Panc1 (cell line): ENCODE data around the gene SSR4. TPM values are rescaled to one million over a fixed set of nuclear protein-coding genes. Genes with fewer than 3 reads are reported as not detected.

Source experiments
- ATAC-seq: fragments of 200-7000 bp; cut with Tn5 transposase; 2 replicates; pipeline ENCODE4 v1.9.1; 2020; ENCODE audit warnings: mild to moderate bottlenecking, moderate library complexity
- BruUV-seq: library from RNA; stranded (reverse); fragments of 400-500 nt; replicated peaks from 2 replicates; lab custom pipeline; 2021; lab: Mats Ljungman, UMichigan
- CTCF ChIA-PET: fragments of 300-600 bp; sonication (Branson Sonifier 250); formaldehyde crosslinking; loops from one replicate; lab custom pipeline; 2022; ENCODE audit warnings: antibody characterized with exemption; lab: Charles Lee
- POLR2A ChIA-PET: fragments of 300-600 bp; sonication (Branson Sonifier 250); formaldehyde crosslinking; loops from one replicate; lab custom pipeline; 2022; ENCODE audit warnings: antibody characterized with exemption; lab: Charles Lee
- DNase-seq: peaks from one replicate; pipeline ENCODE4 v3.0.0-alpha.2; 2010; ENCODE audit warnings: low read depth, low spot score
- H3K27ac ChIP-seq: 2 replicates; pipeline ENCODE4 v1.5.1; 2011; ENCODE audit warnings: mild to moderate bottlenecking, low read length, inconsistent platforms
- H3K27me3 ChIP-seq: fragments of 200-500 bp; sonication (Bioruptor generic); 2 replicates; pipeline ENCODE4 v1.6.0; 2014; ENCODE audit warnings: low read length, inconsistent platforms; ENCODE audit not compliant: control insufficient read depth, insufficient read depth
- H3K36me3 ChIP-seq: fragments of 200-500 bp; sonication (Bioruptor generic); 2 replicates; pipeline ENCODE4 v1.5.1; 2014; ENCODE audit warnings: inconsistent platforms, mild to moderate bottlenecking, low read length, moderate library complexity; ENCODE audit not compliant: control insufficient read depth, insufficient read depth
- H3K4me1 ChIP-seq: 2 replicates; pipeline ENCODE4 v1.5.1; 2011; ENCODE audit warnings: inconsistent platforms, mild to moderate bottlenecking, low read length, moderate library complexity; ENCODE audit not compliant: control insufficient read depth, insufficient read depth
- H3K4me3 ChIP-seq, 2 experiments: 2 replicates each; pipeline ENCODE4 v1.5.1; 2011 to 2012; ENCODE audit warnings: low read depth in 2 of 2, low read length in 2 of 2, mild to moderate bottlenecking in 2 of 2, inconsistent platforms in 1 of 2, moderate library complexity in 1 of 2
- H3K9me3 ChIP-seq: fragments of 200-500 bp; sonication (Bioruptor generic); 2 replicates; pipeline ENCODE4 v1.5.1; 2014; ENCODE audit warnings: low read depth, mild to moderate bottlenecking, inconsistent platforms, low read length, moderate library complexity; ENCODE audit not compliant: control insufficient read depth, insufficient read depth
- CTCF ChIP-seq: fragments of 450-650 bp; IDR thresholded peaks from 2 replicates; pipeline ENCODE4 v1.5.1; 2017; ENCODE audit warnings: mild to moderate bottlenecking
- POLR2AphosphoS5 ChIP-seq: IDR thresholded peaks from 2 replicates; pipeline ENCODE4 v1.6.1; 2012; ENCODE audit warnings: mild to moderate bottlenecking, low read depth, low read length, moderate library complexity
- REST ChIP-seq, 2 experiments: IDR thresholded peaks; 2 replicates each; pipeline ENCODE4 v1.6.1; 2011 to 2012; ENCODE audit warnings: low read depth in 2 of 2, control low read depth in 1 of 2, low read length in 1 of 2, mild to moderate bottlenecking in 1 of 2, moderate library complexity in 1 of 2; ENCODE audit not compliant: insufficient read depth in 1 of 2
- SIN3A ChIP-seq: IDR thresholded peaks from 2 replicates; pipeline ENCODE4 v1.6.1; 2012; ENCODE audit warnings: low read depth, mild to moderate bottlenecking, low read length, moderate library complexity, borderline replicate concordance; ENCODE audit not compliant: insufficient read depth
- TCF7L2 ChIP-seq: IDR thresholded peaks from 2 replicates; pipeline ENCODE4 v1.6.1; 2011; ENCODE audit warnings: mild to moderate bottlenecking, low read depth, low read length, inconsistent platforms
- in situ Hi-C: cut with HindIII; loops from 2 replicates; pipeline ENCODE4 v1.10.0; 2016; ENCODE audit warnings: low sequenced_read_pairs, low pct_unique_long_range_greater_than_20kb
- intact Hi-C: fragments of 100-400 bp; cut with micrococcal nuclease; formaldehyde crosslinking; loops from one replicate; pipeline ENCODE4 v1.10.0; 2022; ENCODE audit not compliant: unreplicated experiment
- total RNA-seq: library from RNA; stranded (reverse); gene quantifications from one replicate; pipeline ENCODE4 v1.2.1, GENCODE V29; 2021; ENCODE audit not compliant: unreplicated experiment

The SSR4 gene
- total RNA-seq, 1 experiment from 2014 or later, result 504 TPM

GRCh38 chrX:153771415-153772315 is 22.8 kb upstream of the SSR4 start:
- Histone ChIP-seq H3K4me1 (0 out of 2 replicates have a peak, but pooled peaks cover under 1% of the 10 kb centered on the region), H3K9me3 (no peaks in the 10 kb centered on the region), H3K27me3 (no peaks in the 10 kb centered on the region), H3K4me3 (no peak overlapping the region), H3K27ac (no peak overlapping the region), H3K36me3 (no peaks in the 10 kb centered on the region)
- POLR2A ChIA-PET, result interaction anchor here (0.5 kb wide), 1 partner anchor 31 kb away, joined by 3 read pairs; no protein-coding TSS in a partner anchor
- DNase-seq (no peak), ATAC-seq (no peak)
- CTCF ChIA-PET, result no interaction called here
- in situ Hi-C loops, result no loop called here
- no peak for TF ChIP-seq TCF7L2
- TF ChIP-seq POLR2AphosphoS5, result no peak
- TF ChIP-seq SIN3A, result no peak
- TF ChIP-seq CTCF, result no peak
- no peak for TF ChIP-seq REST (IDR thresholded peaks at IDR 0.05; ENCODE audit: insufficient read depth in 1 of 2, low read depth in 2 of 2, low read length in 1 of 2)
- no TSS peak for BruUV-seq
- intact Hi-C loops, result no loop called here

- in situ Hi-C loops, result no loop called here
- ChIA-PET POLR2A (interaction anchor here (0.5 kb wide), 1 partner anchor 173 kb away, joined by 11 read pairs; no protein-coding TSS in a partner anchor), CTCF (no interaction called here)
Measured at GRCh38 chrX:153772316-153773217, 21.9 kb upstream of the SSR4 start.

More at GRCh38 chrX:153772316-153773217, 21.9 kb upstream of the SSR4 start:
- Histone ChIP-seq H3K4me3 (no peak overlapping the region), H3K9me3 (no peaks in the 10 kb centered on the region), H3K36me3 (no peaks in the 10 kb centered on the region), H3K27me3 (no peaks in the 10 kb centered on the region), H3K4me1 (no peaks in the 10 kb centered on the region), H3K27ac (no peak overlapping the region)
- no TSS peak for BruUV-seq
- DNase-seq, result no peak
- ATAC-seq, result no peak
- intact Hi-C loops, result no loop called here
- no peak for TF ChIP-seq SIN3A
- no peak for TF ChIP-seq TCF7L2
- no peak for TF ChIP-seq POLR2AphosphoS5
- no peak for TF ChIP-seq CTCF
- no peak for TF ChIP-seq REST (IDR thresholded peaks at IDR 0.05; ENCODE audit: insufficient read depth in 1 of 2, low read depth in 2 of 2, low read length in 1 of 2)
